ENCODE data around the gene TEX13C.

The TEX13C gene

DNA sequence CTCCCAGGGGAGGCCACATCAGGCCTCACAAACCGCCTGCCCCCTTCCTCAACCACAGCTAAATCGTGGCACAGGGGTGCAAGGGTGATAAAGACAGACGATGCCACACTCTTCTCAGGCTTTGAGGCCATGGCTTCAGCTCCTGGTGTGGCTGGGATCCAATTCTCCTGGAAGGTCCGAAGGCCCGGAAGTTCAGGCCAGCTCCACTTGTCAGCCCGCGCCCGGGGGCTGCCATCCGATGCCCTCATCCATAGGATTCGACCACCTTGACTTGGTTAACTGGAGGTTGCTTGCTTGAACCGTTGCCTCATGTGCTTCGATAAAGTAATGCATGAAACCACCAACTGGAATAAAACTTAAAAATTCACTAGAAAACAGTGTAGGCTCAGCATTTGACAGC, 8.2 kb downstream of the TEX13C start:
- Histone ChIP-seq H3K36me3 (ENCODE audit: control insufficient read depth, low read length) (no peaks in the 10 kb centered on the region), H3K27me3 (ENCODE audit: control insufficient read depth, low read length) (no peaks in the 10 kb centered on the region)

DNA sequence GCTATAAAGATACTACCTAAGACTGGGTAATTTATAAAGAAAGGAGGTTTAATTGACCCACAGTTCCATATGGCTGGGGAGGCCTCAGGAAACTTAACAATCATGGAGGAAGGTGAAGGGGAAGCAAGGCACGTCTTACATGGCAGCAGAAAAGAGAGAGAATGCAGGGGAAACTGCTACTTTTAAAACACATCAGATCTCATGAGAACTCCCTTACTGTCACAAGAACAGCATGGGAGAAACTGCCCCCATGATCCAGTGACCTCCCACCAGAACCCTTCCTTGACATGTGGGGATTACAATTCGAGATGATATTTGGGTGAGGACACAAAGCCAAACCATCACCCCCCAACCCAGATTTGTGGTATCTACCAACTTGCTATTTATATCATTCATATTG, 13.9 kb downstream of the TEX13C start:
- no peaks in the 10 kb centered on the region for H3F3A ChIP-seq (ENCODE audit: control insufficient read depth, insufficient read depth)

More for the DNA sequence above, 8.2 kb downstream of the TEX13C start:
- Histone ChIP-seq H3K79me2 (ENCODE audit: control insufficient read depth, low read length) (no peaks in the 10 kb centered on the region), H4K20me1 (ENCODE audit: control insufficient read depth, insufficient read depth, low read depth, low read length) (no peaks in the 10 kb centered on the region), H3K4me3 (ENCODE audit: low read length) (no peak overlapping the region), H3K4me2 (ENCODE audit: low read length) (no peak overlapping the region), H3K4me1 (ENCODE audit: control insufficient read depth, low read length) (no peaks in the 10 kb centered on the region), H3K9me2 (replicated peaks; ENCODE audit: control insufficient read depth, low read length) (no peaks in the 10 kb centered on the region), H3K27ac (ENCODE audit: low read depth, low read length) (no peak overlapping the region), H3F3A (ENCODE audit: control insufficient read depth, insufficient read depth) (no peaks in the 10 kb centered on the region), H3K9me3 (ENCODE audit: control insufficient read depth, insufficient read depth, low read length) (no peaks in the 10 kb centered on the region)
- TF ChIP-seq, protein P1, sequence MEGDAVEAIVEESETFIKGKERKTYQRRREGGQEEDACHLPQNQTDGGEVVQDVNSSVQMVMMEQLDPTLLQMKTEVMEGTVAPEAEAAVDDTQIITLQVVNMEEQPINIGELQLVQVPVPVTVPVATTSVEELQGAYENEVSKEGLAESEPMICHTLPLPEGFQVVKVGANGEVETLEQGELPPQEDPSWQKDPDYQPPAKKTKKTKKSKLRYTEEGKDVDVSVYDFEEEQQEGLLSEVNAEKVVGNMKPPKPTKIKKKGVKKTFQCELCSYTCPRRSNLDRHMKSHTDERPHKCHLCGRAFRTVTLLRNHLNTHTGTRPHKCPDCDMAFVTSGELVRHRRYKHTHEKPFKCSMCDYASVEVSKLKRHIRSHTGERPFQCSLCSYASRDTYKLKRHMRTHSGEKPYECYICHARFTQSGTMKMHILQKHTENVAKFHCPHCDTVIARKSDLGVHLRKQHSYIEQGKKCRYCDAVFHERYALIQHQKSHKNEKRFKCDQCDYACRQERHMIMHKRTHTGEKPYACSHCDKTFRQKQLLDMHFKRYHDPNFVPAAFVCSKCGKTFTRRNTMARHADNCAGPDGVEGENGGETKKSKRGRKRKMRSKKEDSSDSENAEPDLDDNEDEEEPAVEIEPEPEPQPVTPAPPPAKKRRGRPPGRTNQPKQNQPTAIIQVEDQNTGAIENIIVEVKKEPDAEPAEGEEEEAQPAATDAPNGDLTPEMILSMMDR (IDR thresholded peaks at IDR 0.05; ENCODE audit: low read depth, low read length, poor library complexity, severe bottlenecking) = no peak
- no peak for TF ChIP-seq EZH2phosphoT487 (IDR thresholded peaks at IDR 0.05; ENCODE audit: borderline replicate concordance, low read length)

DNA sequence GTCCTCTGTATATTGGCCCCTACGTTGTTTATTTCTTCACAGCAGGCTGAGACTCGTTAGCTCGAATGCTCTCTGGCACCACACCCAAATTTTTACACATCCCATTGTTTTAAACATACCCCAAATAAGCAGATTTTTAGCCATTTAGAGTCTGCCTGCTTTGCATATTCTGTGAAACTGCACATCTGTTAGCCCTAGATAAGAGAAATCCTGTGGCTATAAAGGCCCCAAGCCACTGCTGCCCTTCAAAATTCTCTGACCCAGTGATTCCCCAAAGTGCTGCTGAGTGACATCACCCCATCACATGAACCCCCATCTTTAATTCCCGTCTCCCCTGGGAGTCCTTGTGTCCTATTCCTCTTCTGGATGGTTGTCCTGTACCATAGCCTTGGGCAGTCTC, 20.8 kb downstream of the TEX13C start:
- Histone ChIP-seq H3K36me3 (ENCODE audit: control insufficient read depth, low read length) (no peaks in the 10 kb centered on the region), H3K27ac (ENCODE audit: low read depth, low read length) (no peak overlapping the region), H3K9me2 (replicated peaks; ENCODE audit: control insufficient read depth, low read length) (no peaks in the 10 kb centered on the region), H4K20me1 (ENCODE audit: control insufficient read depth, insufficient read depth, low read depth, low read length) (no peaks in the 10 kb centered on the region), H3F3A (ENCODE audit: control insufficient read depth, insufficient read depth) (no peaks in the 10 kb centered on the region), H3K27me3 (ENCODE audit: control insufficient read depth, low read length) (no peaks in the 10 kb centered on the region), H3K9me3 (ENCODE audit: control insufficient read depth, insufficient read depth, low read length) (no peaks in the 10 kb centered on the region), H3K79me2 (ENCODE audit: control insufficient read depth, low read length) (no peaks in the 10 kb centered on the region), H3K4me3 (ENCODE audit: low read length) (no peak overlapping the region), H3K4me2 (ENCODE audit: low read length) (no peak overlapping the region), H3K4me1 (ENCODE audit: control insufficient read depth, low read length) (no peaks in the 10 kb centered on the region)
- no peak for TF ChIP-seq EZH2phosphoT487 (IDR thresholded peaks at IDR 0.05; ENCODE audit: borderline replicate concordance, low read length)
- TF ChIP-seq, protein P1 (IDR thresholded peaks at IDR 0.05; ENCODE audit: low read depth, low read length, poor library complexity, severe bottlenecking) = no peak

More for the DNA sequence above, 13.9 kb downstream of the TEX13C start:
- Histone ChIP-seq H3K9me2 (replicated peaks; ENCODE audit: control insufficient read depth, low read length) (no peaks in the 10 kb centered on the region), H3K4me2 (ENCODE audit: low read length) (no peak overlapping the region), H4K20me1 (ENCODE audit: control insufficient read depth, insufficient read depth, low read depth, low read length) (no peaks in the 10 kb centered on the region), H3K27me3 (ENCODE audit: control insufficient read depth, low read length) (no peaks in the 10 kb centered on the region), H3K36me3 (ENCODE audit: control insufficient read depth, low read length) (no peaks in the 10 kb centered on the region), H3K4me3 (ENCODE audit: low read length) (no peak overlapping the region), H3K27ac (ENCODE audit: low read depth, low read length) (no peak overlapping the region), H3K4me1 (ENCODE audit: control insufficient read depth, low read length) (no peaks in the 10 kb centered on the region), H3K9me3 (ENCODE audit: control insufficient read depth, insufficient read depth, low read length) (no peaks in the 10 kb centered on the region), H3K79me2 (ENCODE audit: control insufficient read depth, low read length) (no peaks in the 10 kb centered on the region)
- TF ChIP-seq EZH2phosphoT487 (IDR thresholded peaks at IDR 0.05; ENCODE audit: borderline replicate concordance, low read length) = no peak
- TF ChIP-seq, protein P1 (IDR thresholded peaks at IDR 0.05; ENCODE audit: low read depth, low read length, poor library complexity, severe bottlenecking) = no peak

All from DOHH2 (cell line).